HK-2 (cell line): ENCODE data around the gene CD58.
A peak's percentile ranks its signal among the peaks of the same experiment; 100 is the strongest.
"Not testable (repeated sequence)": the region's sequence is repeated elsewhere in the genome, so short reads cannot be mapped to it uniquely, and the experiment has no call there.

Source experiments
- DNase-seq: peaks from one replicate; pipeline ENCODE4 v3.0.0-alpha.2; 2018; ENCODE audit not compliant: unreplicated experiment

Gene CD58, protein sequence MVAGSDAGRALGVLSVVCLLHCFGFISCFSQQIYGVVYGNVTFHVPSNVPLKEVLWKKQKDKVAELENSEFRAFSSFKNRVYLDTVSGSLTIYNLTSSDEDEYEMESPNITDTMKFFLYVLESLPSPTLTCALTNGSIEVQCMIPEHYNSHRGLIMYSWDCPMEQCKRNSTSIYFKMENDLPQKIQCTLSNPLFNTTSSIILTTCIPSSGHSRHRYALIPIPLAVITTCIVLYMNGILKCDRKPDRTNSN

DNA sequence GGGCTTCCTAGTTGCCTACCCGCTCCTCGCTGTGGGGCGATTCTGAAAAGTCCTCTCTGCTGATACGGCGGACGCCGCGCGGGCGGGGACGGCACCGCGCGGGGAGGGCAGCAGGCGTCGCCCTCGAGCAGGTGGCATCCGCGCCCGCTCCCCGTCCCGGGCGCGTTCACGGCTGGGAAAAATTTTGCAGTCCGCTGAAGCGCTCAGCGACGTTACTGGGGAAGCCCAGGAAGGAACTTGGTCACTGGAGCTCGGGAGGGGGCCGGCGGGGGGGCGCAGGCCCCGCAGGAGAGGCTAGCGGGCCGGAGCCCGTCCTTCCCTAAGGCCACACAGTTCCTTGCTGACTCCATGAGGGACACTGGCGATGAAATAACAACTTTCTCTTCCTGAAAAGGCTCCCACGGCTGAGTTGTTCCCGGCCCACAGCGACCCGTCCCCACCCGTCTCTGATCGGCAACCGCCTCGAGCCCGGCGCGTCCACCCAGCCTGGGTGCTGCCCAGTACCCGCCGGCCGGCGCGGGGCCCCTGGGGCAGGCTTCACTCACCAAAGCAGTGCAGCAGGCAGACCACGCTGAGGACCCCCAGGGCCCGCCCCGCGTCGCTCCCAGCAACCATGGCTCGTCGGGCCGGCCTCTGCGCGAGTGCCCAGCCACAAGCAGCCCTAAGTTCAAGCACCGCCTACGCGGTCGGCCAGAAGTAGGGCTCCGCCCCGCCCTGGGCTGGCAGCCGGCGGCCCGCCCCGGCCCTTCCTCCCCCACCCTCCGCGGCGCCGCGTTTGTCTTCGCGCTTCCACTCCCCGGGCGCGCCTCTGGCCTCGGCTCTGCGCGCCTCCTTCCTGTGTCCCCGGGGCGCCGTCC is at the start of gene CD58:
Gene CD58 (minus strand): TSS at position 669 of the 857 bp plus-strand sequence. CDS start 54 bp downstream, at position 615.
- peak; percentile 91 for DNase-seq

DNA sequence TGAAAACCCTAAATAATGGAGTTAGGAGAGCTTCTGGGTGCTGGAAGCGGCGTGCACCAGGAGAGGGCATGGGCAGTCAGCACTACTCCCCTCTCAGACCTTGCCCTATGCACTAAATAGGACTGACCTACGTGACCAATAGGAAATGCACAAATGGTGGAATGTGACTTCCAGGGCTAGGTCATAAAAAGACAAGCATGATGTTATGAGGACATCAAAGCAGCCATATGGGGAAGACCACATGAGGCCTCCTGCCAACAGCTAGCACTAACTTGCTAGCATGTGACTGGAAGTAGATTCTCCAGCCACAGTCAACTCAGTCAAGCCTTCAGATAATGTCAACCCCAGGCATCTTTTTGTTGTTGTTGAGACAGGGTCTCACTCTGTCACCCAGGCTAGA is 49.6 kb upstream of the CD58 start:
- DNase-seq = not testable (repeated sequence)

GRCh38 chr1:116619106-116619505 is 48.3 kb upstream of the CD58 start:
- DNase-seq = not testable (repeated sequence)

- not testable (repeated sequence) for DNase-seq
Measured at GRCh38 chr1:116617808-116618207, 47.0 kb upstream of the CD58 start.

DNA sequence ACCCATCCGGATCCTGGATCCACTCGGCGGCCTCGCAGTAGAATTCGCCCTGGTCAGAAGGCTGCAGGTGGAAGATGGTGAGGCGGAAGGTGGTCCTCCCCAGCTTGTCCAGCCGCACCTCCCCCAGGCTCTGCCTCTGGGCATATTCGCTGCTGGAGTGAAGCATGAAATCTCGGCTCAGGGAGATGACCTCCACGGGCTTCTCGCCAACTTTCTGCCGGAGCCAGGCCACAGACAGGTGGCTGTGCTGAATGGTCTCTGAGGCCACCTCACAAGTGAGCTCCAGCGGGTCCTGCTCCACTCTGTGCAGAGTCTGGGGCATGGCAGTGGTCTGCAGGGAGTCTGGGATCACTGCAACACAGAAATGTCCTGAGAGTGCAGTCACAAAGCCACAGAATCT is 43.0 kb upstream of the CD58 start:
- not testable (repeated sequence) for DNase-seq

DNA sequence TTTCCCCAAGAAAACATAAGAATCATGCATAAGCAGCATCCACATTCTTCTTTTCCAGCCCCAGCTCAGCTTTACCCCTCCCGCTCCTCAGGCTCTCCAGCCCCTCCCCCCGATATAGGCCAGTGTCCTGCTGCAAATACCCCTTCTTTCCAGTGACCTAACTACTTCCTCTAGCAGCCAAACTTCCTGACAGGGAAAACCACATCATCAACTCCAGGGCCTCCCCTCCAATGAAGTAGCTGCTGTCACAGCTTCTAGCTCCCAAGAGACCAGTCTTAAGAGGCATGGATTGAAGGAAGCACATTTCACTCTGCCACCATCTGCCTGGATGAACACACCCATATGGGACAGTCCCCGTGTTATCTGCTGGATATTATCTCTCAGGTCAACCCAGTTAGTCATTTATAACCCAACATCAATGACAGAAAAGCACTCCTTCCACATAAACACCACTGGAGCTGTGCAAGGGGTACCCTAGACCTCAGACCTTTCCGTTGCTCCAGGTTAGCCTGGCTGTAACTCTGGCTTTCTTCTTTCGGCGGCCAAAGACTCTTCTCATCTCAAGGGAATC is 39.1 kb upstream of the CD58 start:
- DNase-seq = not testable (repeated sequence)

DNA sequence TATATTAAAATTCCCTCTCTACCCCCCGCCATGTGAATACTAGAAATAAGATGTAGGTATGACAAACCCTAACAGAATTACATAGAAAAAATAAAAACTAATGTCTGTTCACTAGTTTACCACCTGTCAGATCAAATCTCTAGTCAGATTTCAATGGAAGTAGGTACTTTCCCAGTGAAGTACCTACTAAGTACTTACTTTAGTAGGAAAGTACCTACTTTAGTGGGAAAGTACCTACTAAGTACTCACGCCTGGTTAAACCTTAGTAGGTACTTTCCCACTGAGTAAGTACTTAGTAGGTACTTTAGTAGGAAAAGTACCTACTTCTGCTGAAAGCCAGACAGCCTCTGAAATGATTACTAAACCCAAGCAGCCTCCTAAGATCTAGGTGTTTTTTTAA is 38.0 kb upstream of the CD58 start:
- not testable (repeated sequence) for DNase-seq

- not testable (repeated sequence) for DNase-seq
Measured at GRCh38 chr1:116608151-116608550, 37.3 kb upstream of the CD58 start.

DNA sequence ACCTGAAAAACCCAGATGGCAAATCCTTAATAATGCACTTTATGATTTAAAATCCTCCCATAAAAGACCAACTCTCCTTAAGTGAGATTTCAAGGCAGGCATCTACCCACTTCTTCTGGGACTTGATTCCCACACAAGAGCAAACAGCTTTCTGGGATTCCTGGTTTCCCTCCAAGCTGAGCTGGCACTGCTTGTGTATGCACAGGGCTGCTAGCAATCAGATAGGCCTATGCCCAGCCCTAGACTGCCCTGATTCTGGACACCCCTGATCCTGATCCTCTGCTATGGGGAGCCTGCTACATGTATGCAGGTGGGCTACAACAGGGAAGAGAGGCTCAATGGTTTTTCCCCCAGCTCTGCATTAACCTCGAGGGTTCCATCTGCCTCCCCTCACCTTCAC is 36.6 kb upstream of the CD58 start:
- not testable (repeated sequence) for DNase-seq

DNA sequence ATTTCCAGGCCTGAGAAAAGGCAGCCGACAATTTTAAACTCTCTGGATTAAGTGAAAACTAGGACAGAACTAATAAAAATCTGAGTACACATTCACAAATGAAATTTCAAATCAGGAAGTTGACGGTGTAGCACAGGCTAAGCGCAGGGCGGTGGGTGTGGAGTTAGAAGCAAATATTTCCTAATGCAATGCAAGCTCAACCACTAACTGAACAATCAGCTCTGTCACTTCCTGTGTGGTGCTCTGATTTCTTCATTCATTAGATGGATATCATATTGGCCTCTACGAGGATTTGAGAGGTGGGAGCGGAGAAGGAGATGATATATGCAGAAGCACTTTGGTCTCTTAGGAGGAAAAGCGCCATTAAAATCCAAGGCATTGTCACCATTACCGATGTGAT is 35.2 kb upstream of the CD58 start:
- not testable (repeated sequence) for DNase-seq

DNA sequence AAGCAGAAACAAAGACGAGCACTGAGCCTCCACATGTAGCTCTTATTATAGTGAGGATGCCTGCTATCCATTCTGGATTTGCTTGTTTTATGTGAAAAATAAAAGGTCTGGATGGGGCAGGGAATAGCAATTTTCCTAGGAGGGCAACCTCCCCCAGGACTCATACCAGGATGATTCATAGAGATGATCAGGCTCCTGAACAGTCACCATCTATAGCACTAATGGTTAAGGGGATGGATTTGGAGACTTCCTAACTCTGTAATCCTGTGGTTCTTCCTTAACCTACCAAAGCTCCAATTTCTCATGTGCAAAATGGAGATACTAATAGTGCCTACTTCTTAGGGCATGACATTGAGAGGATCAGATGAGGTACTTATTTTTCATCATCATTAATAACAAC is 34.5 kb upstream of the CD58 start:
- no peak for DNase-seq

DNA sequence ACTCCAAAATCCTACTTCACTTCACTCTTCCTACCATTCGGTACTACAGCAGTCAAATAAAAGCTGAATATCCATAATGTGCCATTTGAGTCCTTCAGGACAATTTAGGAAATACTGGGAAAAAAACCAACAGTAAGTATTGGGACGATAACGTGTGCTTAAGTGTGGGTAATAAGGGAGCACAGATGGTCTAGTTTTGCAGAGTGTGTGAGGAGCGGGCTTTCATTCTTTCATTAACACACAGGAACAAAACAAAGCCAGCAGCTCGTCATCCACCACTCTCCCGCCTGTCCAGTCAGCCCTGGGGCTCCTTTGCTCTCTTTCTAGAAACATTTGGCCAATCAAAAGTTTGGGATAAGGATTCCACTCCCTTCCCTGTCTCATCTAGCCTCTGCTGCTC is 33.6 kb upstream of the CD58 start:
- DNase-seq = not testable (repeated sequence)

GRCh38 chr1:116603646-116604045 is 32.8 kb upstream of the CD58 start:
- DNase-seq = not testable (repeated sequence)

GRCh38 chr1:116599369-116599768 is 28.5 kb upstream of the CD58 start:
- not testable (repeated sequence) for DNase-seq

DNA sequence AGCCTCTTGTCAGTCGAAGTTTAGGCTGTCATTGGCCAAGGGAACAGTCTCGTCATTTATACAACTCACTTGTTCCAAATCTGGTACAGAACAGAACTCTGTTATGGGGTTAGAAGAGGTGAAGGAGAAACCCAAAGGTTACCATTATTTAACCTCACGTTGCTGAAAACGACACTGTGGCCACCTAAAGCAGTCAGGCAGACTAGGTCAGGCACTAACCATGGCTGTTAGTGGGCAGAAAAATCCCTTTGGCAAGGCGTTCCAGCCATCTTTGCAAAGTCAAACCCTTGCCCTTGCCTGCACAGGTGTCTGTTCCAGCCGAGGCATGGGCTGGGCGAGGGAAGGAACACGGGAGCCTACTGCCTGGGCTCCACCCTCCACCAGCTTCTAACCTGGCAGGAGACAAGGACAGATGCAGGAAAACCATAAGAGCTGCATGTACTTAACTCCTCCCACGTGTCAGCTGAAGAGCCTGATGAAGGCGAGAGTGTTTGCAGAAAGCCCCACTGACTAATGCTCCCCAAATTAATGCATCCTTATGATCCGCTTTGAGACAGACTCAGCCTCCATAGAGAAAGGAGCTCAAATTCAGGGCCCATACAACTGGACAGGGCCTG is 27.7 kb upstream of the CD58 start:
- DNase-seq = not testable (repeated sequence)

DNA sequence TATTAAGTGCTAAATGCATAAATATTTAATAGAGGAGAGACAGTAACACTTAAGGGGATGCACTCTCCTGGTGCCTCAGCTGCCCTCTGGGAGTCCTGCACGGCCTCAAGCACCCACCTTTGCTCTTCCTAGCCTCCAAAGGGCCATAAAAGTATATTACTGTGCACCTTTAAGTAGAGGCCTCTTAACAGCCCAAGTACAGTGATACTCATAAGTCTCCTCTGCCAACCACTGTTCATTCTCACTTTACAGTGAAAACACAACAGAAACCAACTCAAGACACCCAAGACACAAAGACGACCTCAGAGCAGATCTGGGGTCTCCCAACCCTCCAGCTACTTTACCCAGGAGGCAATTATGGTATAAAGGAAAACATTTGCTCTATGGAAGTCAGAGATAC is 26.6 kb upstream of the CD58 start:
- DNase-seq = not testable (repeated sequence)

- not testable (repeated sequence) for DNase-seq
Measured at GRCh38 chr1:116596742-116597307, 26.0 kb upstream of the CD58 start.

- not testable (repeated sequence) for DNase-seq
Measured at GRCh38 chr1:116595946-116596741, 25.3 kb upstream of the CD58 start.

- not testable (repeated sequence) for DNase-seq
Measured at GRCh38 chr1:116595065-116595840, 24.4 kb upstream of the CD58 start.

DNA sequence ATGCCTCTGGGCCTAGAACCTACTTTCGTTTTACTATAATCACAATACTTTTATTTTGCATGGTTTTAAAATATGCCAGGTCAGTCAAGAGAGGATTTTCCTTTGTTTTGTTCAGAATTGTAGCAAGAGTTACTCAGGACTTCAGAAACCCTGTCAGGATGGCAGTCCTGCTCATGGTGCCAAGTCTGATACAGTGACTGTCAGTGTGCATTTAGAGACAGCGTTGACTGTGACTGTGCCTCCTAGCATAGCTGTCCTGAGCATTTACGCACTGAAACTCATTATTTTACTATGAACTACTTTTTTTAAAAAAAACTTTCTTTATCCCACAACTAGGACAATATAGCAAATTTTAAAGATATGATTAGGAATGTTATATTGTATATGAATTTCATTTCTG is 23.2 kb upstream of the CD58 start:
- DNase-seq = not testable (repeated sequence)
